ENCODE measurements around the gene MSANTD7. TPM values are rescaled to one million over a fixed set of nuclear protein-coding genes. Genes with fewer than 3 reads are reported as not detected.
A peak's percentile ranks its signal among the peaks of the same experiment; 100 is the strongest.

MSANTD7 gene
- total and polyA plus RNA-seq, 9 of the 15 experiments (the other 6 are each of a cell fraction or from before 2014, with no cell fraction given): 5.2 to 27.3 (median 23.6) TPM

DNA sequence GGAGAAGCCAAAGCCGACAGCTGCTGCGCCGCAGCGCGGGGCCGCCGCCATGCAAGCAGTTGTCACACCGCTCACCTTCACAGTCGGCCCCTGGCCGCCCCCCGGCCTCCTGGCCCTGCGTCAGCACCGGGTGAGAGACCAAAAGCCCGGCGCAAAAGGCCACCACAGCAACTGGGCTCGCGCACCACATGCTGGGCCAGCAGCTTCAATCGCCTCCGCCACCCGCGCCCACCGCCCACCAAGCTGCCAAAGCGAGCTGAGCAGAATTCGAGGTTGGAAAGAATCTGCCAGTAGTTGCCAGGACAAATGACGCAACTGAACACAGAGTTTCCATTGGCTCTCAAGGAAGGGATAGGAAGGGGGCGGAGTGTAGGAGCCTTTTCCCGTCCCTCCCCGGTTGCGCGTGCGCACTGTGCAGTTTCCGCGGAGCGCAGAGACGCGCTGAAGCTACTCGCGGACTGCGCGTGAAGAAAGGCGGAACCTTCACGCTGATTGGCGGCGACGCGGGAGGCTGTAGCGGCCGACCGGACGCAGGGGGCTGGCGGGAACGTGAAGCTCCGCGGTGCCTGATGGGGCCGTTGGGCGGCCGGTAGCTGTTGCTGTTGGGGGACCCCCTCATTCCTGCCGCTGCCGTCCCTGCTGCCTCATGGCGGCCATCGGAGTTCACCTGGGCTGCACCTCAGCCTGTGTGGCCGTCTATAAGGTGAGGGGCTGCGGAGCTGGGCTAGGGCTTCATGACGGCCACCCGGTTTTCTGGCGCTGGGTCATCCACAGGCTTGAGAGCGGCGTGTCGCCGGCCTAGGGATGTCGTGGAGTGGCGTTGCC lies at the start of gene MSANTD7, which contains the start of the genes CDNF and HSPA14 (continued):
- no peak for TF ChIP-seq TSC22D4 (tag; IDR thresholded peaks at IDR 0.05)
- no peak for TF ChIP-seq ZNF644 (tag; IDR thresholded peaks at IDR 0.05; ENCODE audit: low read depth)
- peak; percentile 75 for TF ChIP-seq GABPA (tag; conservative IDR thresholded peaks at IDR 0.05; ENCODE audit: low read depth)
- TF ChIP-seq NR2C1 (IDR thresholded peaks at IDR 0.05): no peak
- TF ChIP-seq NR2C1 (tag; IDR thresholded peaks at IDR 0.05): no peak
- no peak for TF ChIP-seq POU5F1 (IDR thresholded peaks at IDR 0.05; ENCODE audit: borderline replicate concordance, low read depth, low read length, partially characterized antibody)
- no peak for TF ChIP-seq FOXJ3 (CRISPR knock-in tag; IDR thresholded peaks at IDR 0.05)
- no peak for TF ChIP-seq MTF1 (CRISPR knock-in tag; IDR thresholded peaks at IDR 0.05; ENCODE audit: borderline replicate concordance)
- no peak for TF ChIP-seq ZNF444 (CRISPR knock-in tag; IDR thresholded peaks at IDR 0.05)
- no peak for TF ChIP-seq MAFF (IDR thresholded peaks at IDR 0.05; ENCODE audit: low read length)
- TF ChIP-seq IRF2 (CRISPR knock-in tag; IDR thresholded peaks at IDR 0.05): no peak
- TF ChIP-seq ZNF24 (IDR thresholded peaks at IDR 0.05): no peak
- TF ChIP-seq TCF3 (CRISPR knock-in tag; IDR thresholded peaks at IDR 0.05): no peak
- TF ChIP-seq KLF6 (CRISPR knock-in tag; IDR thresholded peaks at IDR 0.05; ENCODE audit: borderline replicate concordance): peak; percentile 44; the same call in 1 of the 2 replicates
- no peak for TF ChIP-seq PHB2 (IDR thresholded peaks at IDR 0.05; ENCODE audit: low read depth)
- no peak for TF ChIP-seq RBM14 (IDR thresholded peaks at IDR 0.05; ENCODE audit: borderline replicate concordance, insufficient read depth, low read depth, low read length)
- no peak for TF ChIP-seq DMBX1 (CRISPR knock-in tag; IDR thresholded peaks at IDR 0.05; ENCODE audit: borderline replicate concordance)
- no peak for TF ChIP-seq MYNN (IDR thresholded peaks at IDR 0.05)
- no peak for TF ChIP-seq MYNN (CRISPR knock-in tag; IDR thresholded peaks at IDR 0.05)
- no peak for TF ChIP-seq RBBP5 (IDR thresholded peaks at IDR 0.05; ENCODE audit: borderline replicate concordance, insufficient read depth, low read length, poor library complexity, severe bottlenecking)
- TF ChIP-seq TAF9B (IDR thresholded peaks at IDR 0.05; ENCODE audit: partially characterized antibody): peak; percentile 47
- 0 out of 2 replicates have a peak, but pooled peaks have one; percentile 31 for TF ChIP-seq ZSCAN32 (CRISPR knock-in tag; IDR thresholded peaks at IDR 0.05)
- TF ChIP-seq ZNF584 (CRISPR knock-in tag; IDR thresholded peaks at IDR 0.05; ENCODE audit: low read depth): no peak
- no peak for TF ChIP-seq SMARCB1 (IDR thresholded peaks at IDR 0.05; ENCODE audit: insufficient read length, low read depth)
- no peak for TF ChIP-seq EHMT2 (IDR thresholded peaks at IDR 0.05)
- TF ChIP-seq SETDB1 (IDR thresholded peaks at IDR 0.05; ENCODE audit: low read length): no peak
- no peak for TF ChIP-seq NELFE (IDR thresholded peaks at IDR 0.05; ENCODE audit: insufficient read depth, insufficient read length)
- no peak for TF ChIP-seq ZNF717 (CRISPR knock-in tag; IDR thresholded peaks at IDR 0.05)
- TF ChIP-seq ZNF780A (CRISPR knock-in tag; IDR thresholded peaks at IDR 0.05): no peak
- no peak for TF ChIP-seq ARHGAP35 (IDR thresholded peaks at IDR 0.05; ENCODE audit: partially characterized antibody)
- no peak for TF ChIP-seq HDAC2 (IDR thresholded peaks at IDR 0.05)
- TF ChIP-seq MCM3 (IDR thresholded peaks at IDR 0.05): no peak
- no peak for TF ChIP-seq KLF10 (CRISPR knock-in tag; IDR thresholded peaks at IDR 0.05)
- TF ChIP-seq HDGF (IDR thresholded peaks at IDR 0.05): no peak
- TF ChIP-seq ZNF766 (CRISPR knock-in tag; conservative IDR thresholded peaks at IDR 0.05): no peak
- TF ChIP-seq MEIS2 (IDR thresholded peaks at IDR 0.05; ENCODE audit: partially characterized antibody): peak; percentile 94

All from K562 (cell line).